ENCODE data around the gene DNAH17.

Gene DNAH17

DNA sequence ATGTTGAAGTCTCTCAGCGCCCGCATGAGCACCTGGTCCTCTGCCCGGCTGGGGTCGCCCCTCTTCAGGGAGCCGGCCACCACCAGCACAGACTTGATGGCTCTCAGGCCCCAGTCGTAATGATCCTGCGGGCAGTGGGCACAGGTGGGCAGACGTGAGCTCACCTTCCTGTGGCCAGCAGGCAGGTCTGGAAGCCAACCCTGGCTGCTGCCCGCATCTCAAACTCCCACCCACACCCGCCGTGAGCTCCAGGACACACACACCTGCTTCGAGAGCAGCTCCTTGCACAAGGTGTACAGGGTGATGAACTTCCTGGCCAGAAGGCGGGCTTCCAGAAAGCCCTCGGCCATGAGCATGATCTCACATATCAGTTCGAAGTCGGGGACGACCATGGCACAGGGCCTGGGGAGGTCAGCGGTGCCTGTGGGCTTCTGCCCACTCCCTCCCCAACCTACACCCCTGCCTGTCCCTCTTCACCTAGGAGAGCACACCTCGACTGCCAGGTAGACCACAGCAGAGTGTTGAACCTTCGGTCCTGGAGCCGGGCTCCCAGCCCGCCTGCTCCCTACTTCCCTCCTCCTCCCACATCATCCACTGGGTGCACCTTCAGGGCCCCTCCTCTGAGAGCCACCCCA is 82.4 kb downstream of the DNAH17 start:
- DNase-seq (ENCODE audit: low spot score), result no peak

DNA sequence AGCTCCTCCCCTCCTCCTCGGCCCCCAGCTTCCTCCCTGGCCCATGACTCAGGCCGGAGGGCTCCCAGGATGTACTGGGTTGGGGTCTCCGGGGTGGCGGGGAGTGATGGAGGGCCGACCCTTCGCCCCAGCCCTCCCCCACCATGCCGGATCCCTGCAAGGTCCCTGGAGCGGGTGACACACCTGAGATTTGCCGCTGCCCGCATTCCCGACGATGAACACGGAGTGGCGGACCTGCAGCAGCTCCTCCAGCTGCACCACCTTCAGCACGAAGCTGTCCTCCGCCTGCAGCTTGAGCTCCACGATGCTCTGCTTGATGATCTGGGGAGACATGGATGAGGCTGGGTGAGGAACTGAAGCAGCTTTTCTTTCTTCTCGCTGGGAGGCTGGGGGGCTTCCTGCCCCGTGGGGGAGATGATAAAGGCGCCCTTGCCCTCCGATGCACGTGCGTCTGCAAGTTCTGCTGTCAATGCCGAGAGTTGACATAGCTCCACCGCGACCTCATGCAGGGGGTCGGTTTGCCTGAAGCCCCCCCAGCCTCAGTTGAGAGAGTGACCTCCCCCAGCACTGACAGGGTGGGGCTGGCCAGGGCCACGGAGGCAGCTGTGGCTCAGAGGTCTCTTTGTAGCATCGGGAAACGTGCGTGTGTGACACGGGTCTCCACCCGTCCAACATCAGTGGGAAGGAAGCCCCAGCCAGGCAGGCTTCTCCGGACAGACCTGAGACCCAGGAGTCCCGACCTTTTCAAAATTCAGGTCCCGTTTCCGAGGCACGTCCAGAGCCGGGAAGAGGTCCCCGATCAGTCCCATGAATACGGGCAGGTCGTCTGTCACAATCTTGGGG is 83.1 kb downstream of the DNAH17 start:
- no peak for DNase-seq (ENCODE audit: low spot score)

DNA sequence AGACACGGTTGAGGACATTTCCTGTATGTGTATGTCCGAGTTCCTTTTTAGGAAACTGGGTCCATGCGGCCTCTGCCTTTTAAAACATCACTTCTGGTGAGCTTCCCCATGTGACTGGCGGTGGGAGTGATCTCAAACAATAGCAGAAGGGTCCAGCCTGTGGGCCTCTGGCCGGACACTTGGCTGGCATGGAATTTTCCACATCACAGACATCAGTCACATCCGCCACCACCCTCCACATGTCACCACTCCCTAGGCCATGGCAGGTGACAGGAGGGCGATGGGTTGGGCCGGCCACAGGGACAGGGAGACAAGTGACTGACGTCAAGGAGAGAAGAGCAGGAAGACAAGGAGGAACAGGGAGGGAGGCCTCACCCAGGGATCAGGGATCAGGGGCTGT is 83.7 kb downstream of the DNAH17 start:
- DNase-seq (ENCODE audit: low spot score), result no peak

DNA sequence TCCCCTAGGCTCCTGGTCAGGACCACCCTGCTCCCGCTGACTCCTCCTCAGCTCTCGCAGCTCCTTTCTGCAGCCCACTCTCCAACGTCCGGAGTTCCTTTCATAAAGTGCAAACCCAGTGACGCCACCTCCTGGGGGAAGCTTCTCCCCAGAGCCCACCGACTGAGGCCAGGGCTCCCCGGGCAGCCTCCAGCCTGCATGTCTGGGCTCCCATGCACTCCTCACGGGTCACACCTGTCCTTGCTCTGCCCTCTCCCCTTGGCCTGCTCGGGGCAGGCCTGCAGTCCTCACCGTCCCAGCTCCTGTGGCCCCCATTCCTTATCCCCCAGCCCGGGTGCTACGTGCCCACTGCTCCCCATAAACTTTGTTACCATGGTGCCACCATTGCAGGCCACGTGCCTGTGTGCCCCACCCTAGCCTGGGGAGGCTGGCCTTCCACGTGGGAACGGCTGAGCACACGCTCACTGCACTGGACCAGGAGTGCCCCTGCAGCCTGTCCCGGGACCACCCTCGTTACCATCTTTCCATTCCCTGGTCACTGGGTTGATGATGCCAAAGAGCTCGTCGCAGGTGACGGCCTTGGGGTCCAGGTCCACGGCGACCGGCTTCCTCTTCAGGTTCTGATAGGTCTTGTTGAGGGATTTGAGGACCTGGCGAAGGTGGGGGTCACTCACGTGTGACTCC is 84.9 kb downstream of the DNAH17 start:
- DNase-seq (ENCODE audit: low spot score), result no peak

DNA sequence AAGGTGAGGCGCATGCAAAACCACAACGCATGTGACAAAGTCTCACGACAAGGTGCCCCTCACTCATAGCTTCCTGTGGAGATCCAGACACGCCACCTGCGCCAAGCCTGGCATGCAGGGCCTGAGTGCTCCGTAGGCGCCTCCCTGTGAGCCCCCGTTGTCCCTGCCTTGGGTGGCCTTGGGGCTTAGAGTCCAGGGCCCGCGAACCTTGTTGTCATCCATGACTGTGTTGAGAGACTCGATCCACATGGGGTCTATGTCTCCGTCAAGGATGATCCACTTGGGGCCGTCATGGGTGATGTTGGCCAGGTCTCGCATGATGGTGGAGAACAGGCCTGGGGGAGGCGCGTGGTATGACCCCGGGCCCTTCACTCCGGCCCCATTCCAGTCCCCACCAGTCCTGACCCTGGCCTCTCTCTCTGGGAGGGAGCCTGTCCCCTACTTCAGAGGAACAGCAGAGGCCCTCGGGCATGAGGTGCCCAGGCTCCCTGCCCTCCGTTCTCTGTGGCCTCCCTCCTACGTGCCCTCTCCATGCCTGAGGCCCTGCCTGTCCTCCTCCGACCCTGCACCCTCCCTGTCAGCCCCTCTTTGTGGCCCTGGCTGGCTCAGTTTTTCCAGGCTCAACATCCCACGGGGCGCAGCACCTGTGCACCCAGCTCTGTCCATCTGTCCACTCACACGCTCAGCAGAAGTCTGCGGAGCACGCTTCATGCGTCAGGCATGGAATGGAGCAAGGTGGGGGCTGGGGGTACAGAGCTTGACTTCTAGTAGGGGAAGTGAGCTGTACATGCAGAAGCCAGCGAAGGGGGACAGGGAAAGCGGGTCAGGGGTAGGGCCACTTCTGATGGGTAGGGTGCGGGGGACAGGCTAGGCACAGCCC is 85.7 kb downstream of the DNAH17 start:
- DNase-seq (ENCODE audit: low spot score), result no peak

DNA sequence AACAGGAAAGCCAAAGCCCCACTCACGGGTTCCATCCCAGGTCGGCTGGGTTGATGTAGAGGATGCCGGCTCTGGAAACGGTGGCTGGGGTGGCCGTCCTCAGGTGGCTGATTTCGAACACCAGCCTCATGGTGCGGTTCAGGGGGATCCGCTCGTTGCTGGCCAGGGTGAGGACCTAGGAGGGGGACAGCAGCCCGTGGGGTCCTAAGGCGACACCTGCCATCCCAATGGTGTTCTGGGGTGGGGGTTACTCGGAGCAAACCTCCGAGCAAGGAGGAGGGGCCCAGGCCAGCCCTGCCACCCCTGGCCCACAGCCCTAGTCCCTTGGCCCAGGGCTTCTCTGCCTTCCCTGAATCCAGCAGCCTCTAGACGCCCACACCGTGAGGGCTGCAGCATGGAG is 86.5 kb downstream of the DNAH17 start:
- no peak for DNase-seq (ENCODE audit: low spot score)

DNA sequence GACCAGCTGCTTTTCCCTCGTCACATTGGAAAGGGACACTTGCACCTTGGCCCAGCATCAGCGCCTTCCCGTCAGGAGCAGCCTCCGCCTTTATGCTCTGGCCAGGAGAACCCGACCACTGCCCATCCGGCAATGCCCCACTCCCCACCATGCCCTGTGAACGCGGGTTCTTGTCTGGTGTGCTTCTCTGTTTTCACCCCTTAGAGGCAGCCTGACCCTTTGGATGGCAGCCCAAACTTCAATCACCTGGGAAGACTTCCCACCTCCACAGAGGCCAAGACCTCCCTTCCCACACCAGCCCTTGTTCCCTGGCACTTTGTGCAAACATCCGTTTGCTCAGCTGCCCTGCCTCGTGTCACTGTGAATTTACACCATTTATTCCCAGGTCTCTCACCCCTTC is 87.0 kb downstream of the DNAH17 start:
- no peak for DNase-seq (ENCODE audit: low spot score)

DNA sequence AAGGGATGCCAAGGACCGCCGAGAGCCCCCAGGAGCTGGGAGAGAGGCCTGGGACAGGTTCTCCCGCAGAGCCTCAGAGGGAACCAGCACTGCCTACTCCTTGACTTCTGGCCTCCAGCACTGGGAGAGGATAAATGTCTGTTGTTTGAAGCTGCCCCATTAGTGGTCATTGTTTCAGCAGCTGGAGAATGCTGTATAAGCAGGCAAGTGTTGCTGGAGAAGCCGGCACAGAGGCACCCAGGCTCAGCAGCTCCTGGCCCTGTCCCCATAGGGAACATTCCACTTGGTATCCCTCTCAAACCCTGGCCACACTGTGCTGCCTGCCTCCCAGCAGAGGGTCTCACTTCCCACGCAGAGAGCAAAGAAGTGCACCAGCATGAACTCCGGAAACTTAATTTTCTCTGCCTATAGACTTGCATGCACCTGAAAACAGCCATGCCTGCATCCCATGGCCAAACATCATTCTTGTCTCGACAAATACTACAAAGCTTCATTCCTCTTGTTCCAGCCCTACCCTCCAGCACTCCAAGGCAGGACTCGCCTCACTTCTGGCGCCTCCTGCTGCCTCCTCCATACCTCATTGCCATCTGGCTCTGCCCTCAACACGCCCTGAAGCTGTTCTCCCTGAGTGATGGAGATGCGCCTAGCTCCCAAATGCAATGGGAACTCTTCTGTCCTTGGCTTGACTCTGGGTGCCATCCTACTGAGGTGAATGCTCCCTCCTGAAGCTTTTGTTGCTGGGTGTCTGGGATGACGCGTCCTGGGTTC is 88.1 kb downstream of the DNAH17 start:
- DNase-seq (ENCODE audit: low spot score), result no peak

DNA sequence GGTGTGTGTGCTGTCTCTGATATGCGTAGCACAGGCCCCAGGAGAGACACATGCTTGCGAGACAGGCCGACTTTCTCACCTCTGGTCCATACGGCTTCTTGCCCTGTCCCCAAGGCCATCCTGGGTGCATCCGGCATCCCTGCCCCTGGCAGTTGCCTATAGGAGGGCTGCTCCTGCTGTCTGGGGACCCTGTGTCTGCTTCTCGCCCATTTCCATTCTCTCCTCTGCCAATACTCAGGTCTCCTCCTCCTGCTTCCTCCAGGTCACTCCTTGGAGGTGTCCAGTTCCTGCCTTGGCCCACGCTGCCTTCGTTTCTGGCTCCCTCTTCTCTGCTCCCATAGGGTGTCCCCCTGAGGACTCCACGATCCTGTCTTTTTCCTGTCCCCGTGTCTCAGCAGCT is 89.0 kb downstream of the DNAH17 start:
- no peak for DNase-seq (ENCODE audit: low spot score)

DNA sequence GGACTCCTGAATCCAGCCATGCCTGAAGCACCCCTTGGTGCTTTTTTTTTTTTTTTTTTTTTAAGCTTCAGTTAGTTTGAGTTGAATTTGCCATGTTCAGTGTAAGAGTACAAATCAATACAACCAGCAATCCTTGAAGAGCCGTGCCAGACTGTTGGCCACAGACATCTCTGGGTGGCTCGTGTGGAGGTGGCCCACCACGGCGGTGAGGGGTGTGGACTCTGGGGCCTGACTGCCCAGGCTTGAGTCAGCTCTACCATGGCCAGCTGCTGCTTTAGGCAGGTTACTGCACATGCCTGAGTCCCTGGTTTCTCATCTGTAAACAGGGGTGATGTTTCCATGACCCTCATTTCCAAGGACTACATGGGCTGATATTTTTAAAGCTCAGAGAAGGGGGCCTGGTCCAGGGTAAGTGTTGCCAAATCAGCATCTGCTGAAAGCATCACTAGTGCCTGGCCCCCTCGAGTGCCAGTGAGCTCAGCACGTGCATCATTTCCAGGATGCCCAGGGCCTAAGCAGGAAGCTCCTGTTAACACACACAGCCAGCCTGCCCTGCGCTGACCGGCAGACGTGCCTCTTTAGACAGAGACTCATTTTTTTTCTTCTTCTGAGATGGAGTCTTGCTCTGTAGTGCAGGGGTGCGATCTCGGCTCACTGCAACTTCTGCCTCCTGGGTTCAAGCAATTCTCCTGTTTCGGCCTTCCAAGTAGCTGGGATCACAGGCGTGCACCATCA is 90.1 kb downstream of the DNAH17 start:
- no peak for DNase-seq (ENCODE audit: low spot score)

DNA sequence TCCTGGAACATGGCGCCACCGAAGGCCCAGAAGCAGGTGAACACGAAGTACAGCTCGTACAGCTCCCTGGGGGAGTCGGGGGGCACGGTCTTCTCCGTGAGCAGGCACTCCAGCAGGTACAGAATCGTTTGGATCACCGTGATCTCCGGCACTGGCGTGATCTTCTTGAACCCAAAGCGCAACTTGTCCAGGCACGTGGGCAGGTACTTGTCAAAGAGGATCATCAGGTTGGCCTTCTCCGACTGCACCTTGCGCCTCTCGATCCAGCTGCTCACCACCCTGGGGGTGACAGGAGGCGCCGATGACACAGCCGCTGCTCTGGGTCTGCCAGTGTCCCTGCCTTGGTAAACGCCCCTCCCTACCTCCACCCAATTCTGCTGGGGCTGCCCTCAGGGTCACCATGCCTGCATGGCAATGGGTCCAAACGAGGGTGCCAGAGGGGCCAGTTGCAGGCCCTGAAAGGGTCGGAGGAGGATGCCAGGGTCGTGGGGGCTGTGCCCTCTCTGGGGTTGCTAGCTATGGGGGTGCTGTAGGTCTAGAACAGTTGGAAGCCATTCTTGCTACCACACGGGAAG is 90.9 kb downstream of the DNAH17 start:
- peak; percentile 45 for DNase-seq (ENCODE audit: low spot score)

DNA sequence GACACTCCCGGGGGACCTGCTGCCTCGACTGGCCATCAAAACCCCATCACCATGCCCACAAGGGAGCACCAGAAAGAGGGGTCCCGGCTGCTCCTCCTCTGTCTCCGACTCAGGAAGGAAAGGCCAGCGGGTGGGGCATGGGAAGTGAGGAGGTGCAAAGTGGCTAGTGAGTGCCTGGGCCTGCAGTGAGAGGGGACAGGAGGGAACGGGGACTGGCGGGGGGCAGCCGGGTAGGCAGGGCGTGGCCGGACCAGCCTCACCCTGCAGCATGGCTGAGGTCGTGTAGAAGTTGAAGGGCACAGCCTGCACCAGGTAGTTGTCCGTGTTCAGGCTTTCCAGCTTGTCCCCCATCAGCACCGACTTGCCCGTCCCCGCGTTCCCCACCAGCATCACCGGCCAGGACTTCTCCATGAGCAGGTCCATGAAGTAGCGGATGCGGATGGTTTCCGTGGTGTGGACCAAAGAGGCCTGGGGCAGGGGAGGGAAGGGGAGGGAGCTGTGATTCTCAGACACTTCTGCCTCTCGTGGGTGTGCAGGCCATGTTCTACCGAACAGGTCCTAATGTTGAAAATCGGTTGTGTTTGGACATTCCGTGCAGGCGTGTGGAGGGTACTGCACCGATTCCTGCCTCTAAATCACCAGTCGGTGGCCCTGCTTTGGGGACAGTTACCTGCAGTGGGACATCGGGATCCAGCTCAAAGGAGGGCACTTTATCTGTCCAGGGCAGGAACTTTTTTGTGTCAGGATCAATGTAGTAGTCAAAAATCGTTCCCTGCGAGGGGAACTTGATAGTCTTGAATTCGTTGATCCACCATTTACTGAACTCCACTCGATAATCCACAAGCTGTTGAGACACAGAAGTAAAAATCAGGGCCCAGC is 91.7 kb downstream of the DNAH17 start:
- no peak for DNase-seq (ENCODE audit: low spot score)

DNA sequence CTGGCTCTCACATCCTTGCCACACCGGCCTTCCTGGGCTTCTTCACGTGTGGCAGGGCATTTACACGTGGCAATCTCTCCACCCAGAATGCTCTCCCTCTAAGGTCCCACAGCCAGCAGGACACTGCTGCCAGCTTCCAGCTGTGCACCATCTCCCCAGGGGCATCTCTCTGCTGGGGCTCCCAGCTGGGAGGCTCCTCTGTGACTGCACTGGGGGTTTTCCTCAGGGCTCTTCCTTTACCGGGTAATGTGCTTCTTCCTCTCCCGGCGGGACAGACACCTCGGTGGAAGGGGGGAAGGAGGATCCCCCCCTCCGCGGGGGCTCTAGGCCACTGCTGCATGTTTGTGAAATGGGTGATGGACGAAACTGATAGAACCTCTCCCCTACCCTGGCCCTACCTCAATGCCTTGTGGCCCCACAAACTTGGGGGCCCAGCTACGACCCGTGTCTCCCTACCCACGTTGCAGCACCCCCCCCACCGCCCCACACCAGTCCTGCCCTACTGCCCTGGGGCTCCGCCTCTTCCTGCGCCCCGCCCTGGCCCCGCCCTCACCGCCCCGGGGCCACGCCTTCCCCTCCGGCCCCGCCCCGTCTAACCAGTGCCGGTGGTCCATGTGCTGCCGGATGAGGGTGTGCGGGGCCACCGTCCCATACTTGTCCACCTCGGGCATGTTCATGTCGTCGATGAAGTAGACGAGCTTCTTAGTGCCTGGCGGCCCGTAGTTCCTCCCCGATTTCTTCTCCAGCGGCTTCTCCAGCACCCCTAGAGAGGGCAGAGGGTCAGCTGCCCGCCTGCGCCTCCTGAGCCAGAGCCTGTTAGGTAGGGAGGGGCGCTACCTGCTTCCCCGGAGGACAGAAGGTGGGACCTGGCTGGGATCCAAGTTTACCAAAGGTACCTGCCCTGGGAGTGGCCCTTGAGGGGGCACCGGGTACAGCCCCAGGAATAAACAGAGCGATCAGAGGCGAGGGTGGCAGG is 92.6 kb downstream of the DNAH17 start:
- DNase-seq (ENCODE audit: low spot score), result peak; percentile 87

DNA sequence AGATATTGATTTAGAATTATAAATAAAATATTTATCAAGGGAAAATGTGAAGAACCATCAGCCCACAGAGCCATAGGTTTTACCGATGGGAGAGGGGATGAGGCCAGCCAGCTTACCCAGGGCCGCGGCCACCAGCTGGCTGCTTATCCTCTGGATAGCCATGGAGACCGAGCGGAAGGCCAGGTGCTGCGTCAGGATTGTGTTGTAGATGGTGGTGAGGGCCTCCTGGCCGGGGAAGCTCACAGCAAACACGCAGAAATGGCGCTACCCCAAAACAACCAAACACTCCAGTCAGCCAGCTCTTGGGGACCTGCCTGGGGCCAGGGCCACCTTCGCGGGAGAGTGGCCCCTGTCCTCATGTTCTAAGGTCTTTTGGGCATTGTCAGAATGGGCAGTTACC is 97.8 kb downstream of the DNAH17 start:
- DNase-seq (ENCODE audit: low spot score), result no peak

DNA sequence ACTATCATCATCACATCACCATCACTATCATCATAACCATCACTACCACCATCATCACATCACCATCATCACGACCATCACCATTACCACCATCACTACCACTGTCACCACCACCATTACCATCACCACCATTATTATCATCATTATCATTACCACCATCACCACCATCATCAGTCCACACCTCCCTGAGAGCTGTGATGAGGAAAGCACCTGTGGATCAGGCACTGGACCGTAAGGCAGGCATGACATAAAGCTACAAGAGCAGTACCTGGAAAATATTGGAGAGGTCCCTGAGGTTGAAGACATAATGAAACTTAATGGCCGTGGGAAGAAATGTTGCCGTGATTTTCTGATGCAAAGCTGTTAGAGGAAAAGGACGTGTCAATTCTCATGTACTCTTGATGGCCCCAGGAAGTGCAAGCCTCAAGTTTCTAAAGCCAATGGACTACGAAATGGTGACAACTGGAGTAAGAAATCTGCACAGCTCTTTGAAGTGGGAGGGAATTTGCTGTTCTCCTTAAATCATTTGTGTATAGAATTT is 98.4 kb downstream of the DNAH17 start:
- DNase-seq (ENCODE audit: low spot score), result no peak

DNA sequence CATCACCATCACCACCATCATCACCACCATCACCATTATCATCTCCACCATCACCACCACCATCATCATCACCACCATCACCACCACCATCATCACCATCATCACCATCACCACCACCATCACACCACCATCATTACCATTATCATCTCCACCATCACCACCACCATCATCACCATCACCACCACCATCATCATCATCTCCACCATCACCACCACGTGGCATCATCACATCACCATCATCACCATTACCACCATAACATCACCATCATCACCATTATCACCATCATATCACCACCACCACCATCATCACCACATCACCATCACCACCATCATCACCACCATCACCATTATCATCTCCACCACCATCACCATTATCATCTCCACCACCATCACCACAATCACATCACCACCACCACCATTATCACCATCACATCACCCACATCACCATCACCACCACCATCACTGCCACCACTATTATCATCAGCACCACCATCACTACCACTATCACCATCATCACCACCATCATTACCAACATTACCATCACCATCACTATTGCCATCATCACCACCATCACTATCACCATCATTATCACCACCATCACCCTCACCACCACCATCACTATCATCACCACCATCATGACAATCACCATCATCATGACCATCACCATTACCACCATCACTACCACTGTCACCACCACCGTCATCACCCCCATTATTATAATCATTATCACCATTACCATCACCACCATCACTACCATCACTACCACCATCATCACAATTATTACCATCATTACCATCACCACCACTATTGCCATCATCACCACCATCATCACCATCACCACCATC is 99.1 kb downstream of the DNAH17 start:
- no peak for DNase-seq (ENCODE audit: low spot score)

DNA sequence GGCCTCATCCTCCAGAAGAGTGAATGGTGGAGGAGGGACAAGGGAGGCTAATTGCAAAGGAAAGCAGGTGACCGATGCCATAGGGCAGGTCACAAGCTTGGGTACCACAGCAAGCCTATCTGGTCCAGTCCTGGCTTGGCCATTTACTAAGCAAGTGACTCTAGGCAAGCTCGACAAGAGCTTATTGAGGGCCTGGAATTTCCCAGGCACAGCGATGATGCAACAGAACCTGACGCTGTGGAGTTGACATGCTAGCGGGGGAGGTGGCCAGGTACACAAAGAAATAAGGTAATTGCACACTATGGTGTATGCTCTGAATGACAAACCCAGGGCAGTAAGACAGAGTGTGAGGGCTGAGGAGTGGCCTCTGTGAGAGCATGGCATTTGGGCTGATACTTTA is 100.2 kb downstream of the DNAH17 start:
- no peak for DNase-seq (ENCODE audit: low spot score)
